ENCODE measurements around the gene HASPIN.

Gene HASPIN

DNA sequence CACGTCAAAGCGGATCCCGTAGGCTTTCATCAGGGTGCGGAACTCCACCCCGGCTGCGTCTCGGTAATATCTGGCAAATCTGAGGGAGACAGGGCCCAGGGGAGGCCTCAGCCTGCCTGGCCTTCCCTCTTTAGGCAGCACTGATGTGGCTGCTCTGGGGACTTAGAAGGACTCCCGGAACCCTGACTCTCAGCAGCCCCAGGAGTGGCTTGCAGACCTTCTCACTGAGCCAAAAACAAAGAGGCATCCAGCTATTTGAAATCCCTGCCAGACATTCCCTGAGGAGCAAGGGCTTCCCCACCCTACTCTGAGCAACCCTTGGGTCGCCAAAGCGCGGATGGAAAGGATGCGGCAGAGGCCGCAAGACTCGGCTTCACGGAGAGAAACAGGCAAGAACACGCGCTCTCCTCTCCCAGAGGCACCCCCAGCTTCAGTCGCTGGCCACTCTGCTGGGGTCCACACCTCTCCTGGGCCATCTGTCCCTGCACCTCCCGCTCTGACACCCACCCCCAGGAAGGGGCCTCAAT is 35.6 kb upstream of the HASPIN start:
- Histone ChIP-seq H3K9me3 (ENCODE audit: insufficient read depth, low read length, severe bottlenecking) (no peaks in the 10 kb centered on the region), H3K79me2 (ENCODE audit: insufficient read depth, low read length) (no peaks in the 10 kb centered on the region), H3K9ac (ENCODE audit: low read depth, low read length) (no peak overlapping the region), H3K27me3 (ENCODE audit: insufficient read depth, low read length, poor library complexity) (no peaks in the 10 kb centered on the region), H2AFZ (ENCODE audit: low read depth, low read length) (no peak overlapping the region), H3K36me3 (ENCODE audit: insufficient read depth, low read length) (no peaks in the 10 kb centered on the region; the same call in 1 of the 2 replicates), H3K4me1 (ENCODE audit: insufficient read depth, low read length) (no peaks in the 10 kb centered on the region), H3K4me3 (ENCODE audit: low read depth in 1 of 2, low read length in 2 of 2) (no peak overlapping the region), H3K27ac (ENCODE audit: low read length) (no peak overlapping the region), H3K4me2 (ENCODE audit: insufficient read depth, low read length) (no peak overlapping the region), H4K20me1 (ENCODE audit: insufficient read depth, low read length) (no peaks in the 10 kb centered on the region)
- DNase-seq: no peak
- TF ChIP-seq EZH2 (IDR thresholded peaks at IDR 0.05; ENCODE audit: borderline replicate concordance, low read depth, low read length, severe bottlenecking): no peak
- TF ChIP-seq, protein P1, sequence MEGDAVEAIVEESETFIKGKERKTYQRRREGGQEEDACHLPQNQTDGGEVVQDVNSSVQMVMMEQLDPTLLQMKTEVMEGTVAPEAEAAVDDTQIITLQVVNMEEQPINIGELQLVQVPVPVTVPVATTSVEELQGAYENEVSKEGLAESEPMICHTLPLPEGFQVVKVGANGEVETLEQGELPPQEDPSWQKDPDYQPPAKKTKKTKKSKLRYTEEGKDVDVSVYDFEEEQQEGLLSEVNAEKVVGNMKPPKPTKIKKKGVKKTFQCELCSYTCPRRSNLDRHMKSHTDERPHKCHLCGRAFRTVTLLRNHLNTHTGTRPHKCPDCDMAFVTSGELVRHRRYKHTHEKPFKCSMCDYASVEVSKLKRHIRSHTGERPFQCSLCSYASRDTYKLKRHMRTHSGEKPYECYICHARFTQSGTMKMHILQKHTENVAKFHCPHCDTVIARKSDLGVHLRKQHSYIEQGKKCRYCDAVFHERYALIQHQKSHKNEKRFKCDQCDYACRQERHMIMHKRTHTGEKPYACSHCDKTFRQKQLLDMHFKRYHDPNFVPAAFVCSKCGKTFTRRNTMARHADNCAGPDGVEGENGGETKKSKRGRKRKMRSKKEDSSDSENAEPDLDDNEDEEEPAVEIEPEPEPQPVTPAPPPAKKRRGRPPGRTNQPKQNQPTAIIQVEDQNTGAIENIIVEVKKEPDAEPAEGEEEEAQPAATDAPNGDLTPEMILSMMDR (IDR thresholded peaks at IDR 0.05; ENCODE audit: borderline replicate concordance, extremely low read depth, low read length, poor library complexity, severe bottlenecking): no peak
- 0 out of 3 replicates have a peak, but pooled peaks have one; percentile 22 for ATAC-seq (ENCODE audit: insufficient read depth, low read depth)

DNA sequence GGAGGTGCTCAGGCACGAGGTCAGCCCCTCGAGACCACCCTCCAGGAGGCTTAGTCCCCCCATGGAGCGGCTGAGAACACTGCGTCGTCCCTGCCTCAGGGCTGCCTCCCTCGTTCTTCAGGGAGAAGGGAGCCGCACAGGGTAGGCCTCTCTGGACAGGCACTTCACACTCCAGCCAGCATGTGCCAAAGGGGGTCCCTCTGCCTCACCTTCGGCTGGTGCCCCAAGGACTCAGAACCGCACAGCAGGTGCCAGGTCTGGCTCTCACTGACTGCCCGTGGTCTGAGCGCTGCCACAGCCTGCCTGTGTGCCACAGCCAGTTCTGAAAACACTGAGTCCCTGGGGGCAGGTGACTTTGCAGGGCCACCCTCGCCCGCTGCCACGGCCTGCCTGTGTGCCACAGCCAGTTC is 34.8 kb upstream of the HASPIN start:
- Histone ChIP-seq H3K4me1 (ENCODE audit: insufficient read depth, low read length) (no peaks in the 10 kb centered on the region), H3K27ac (ENCODE audit: low read length) (no peak overlapping the region), H3K36me3 (ENCODE audit: insufficient read depth, low read length) (no peaks in the 10 kb centered on the region; the same call in 1 of the 2 replicates), H4K20me1 (ENCODE audit: insufficient read depth, low read length) (no peaks in the 10 kb centered on the region), H3K79me2 (ENCODE audit: insufficient read depth, low read length) (no peaks in the 10 kb centered on the region), H3K27me3 (ENCODE audit: insufficient read depth, low read length, poor library complexity) (no peaks in the 10 kb centered on the region), H3K9ac (ENCODE audit: low read depth, low read length) (no peak overlapping the region), H3K4me2 (ENCODE audit: insufficient read depth, low read length) (no peak overlapping the region), H3K4me3 (ENCODE audit: low read depth in 1 of 2, low read length in 2 of 2) (no peak overlapping the region), H2AFZ (ENCODE audit: low read depth, low read length) (no peak overlapping the region), H3K9me3 (ENCODE audit: insufficient read depth, low read length, severe bottlenecking) (no peaks in the 10 kb centered on the region)
- TF ChIP-seq, protein P1 (IDR thresholded peaks at IDR 0.05; ENCODE audit: borderline replicate concordance, extremely low read depth, low read length, poor library complexity, severe bottlenecking): no peak
- TF ChIP-seq EZH2 (IDR thresholded peaks at IDR 0.05; ENCODE audit: borderline replicate concordance, low read depth, low read length, severe bottlenecking): no peak
- DNase-seq (no peak), ATAC-seq (ENCODE audit: insufficient read depth, low read depth) (0 out of 3 replicates have a peak, but pooled peaks have one; percentile 7)

DNA sequence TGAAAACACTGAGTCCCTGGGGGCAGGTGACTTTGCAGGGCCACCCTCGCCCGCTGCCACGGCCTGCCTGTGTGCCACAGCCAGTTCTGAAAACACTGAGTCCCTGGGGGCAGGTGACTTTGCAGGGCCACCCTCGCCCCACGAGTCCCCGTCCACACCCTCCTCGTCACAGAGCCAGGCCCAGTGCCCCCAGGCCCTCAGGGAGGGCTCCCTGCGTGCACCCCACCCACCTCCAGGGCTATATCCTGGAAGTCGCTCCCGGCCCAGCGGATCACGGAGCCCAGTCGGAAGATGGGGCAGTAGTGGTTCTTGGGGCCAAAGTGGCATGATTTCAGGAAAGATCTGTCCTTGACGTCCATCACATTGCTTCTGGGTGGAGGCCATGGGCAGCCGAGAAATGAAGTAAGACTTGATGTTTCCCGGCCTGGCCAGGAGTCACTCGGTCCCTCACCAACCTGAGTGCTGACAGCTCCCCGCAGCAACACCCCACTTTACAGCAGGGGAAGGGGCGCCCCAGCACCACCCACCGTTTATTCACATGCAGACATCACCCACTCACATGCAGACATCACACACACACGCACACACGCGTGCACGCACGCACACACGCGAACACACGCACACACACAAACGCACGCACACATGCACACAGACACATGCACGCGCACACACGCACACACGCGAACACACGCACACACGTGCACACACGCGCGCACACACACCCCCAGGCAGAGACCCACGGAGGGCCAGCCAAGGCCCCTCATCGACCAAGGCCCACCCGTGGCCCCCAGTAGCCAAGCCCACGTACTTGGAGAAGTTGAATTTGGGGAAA is 34.2 kb upstream of the HASPIN start:
- Histone ChIP-seq H2AFZ (ENCODE audit: low read depth, low read length) (no peak overlapping the region), H3K27ac (ENCODE audit: low read length) (no peak overlapping the region), H3K4me2 (ENCODE audit: insufficient read depth, low read length) (no peak overlapping the region), H3K27me3 (ENCODE audit: insufficient read depth, low read length, poor library complexity) (no peaks in the 10 kb centered on the region), H3K9me3 (ENCODE audit: insufficient read depth, low read length, severe bottlenecking) (no peaks in the 10 kb centered on the region), H3K4me1 (ENCODE audit: insufficient read depth, low read length) (no peaks in the 10 kb centered on the region), H3K79me2 (ENCODE audit: insufficient read depth, low read length) (no peaks in the 10 kb centered on the region), H4K20me1 (ENCODE audit: insufficient read depth, low read length) (no peaks in the 10 kb centered on the region), H3K36me3 (ENCODE audit: insufficient read depth, low read length) (no peaks in the 10 kb centered on the region; the same call in 1 of the 2 replicates), H3K9ac (ENCODE audit: low read depth, low read length) (no peak overlapping the region), H3K4me3 (ENCODE audit: low read depth in 1 of 2, low read length in 2 of 2) (no peak overlapping the region)
- no peak for TF ChIP-seq EZH2 (IDR thresholded peaks at IDR 0.05; ENCODE audit: borderline replicate concordance, low read depth, low read length, severe bottlenecking)
- TF ChIP-seq, protein P1 (IDR thresholded peaks at IDR 0.05; ENCODE audit: borderline replicate concordance, extremely low read depth, low read length, poor library complexity, severe bottlenecking): no peak
- DNase-seq (no peak), ATAC-seq (ENCODE audit: insufficient read depth, low read depth) (no peak)
